DMS153 treated with DMSO at 0.1 percent for 48 hours (cell line): Measurements from ENCODE around the gene HSD17B14.
A peak's percentile ranks its signal among the peaks of the same experiment; 100 is the strongest.
"Not testable (repeated sequence)": the region's sequence is repeated elsewhere in the genome, so short reads cannot be mapped to it uniquely, and the experiment has no call there.

Experiments
- DNase-seq: peaks from one replicate; lab custom pipeline; 2025; ENCODE audit not compliant: unreplicated experiment; lab: John Stamatoyannopoulos, UW

Gene HSD17B14

GRCh38 chr19:48799358-48800300 lies 36.7 kb downstream of the HSD17B14 start:
- DNase-seq, result no peak

GRCh38 chr19:48798937-48799336 lies 37.4 kb downstream of the HSD17B14 start:
- DNase-seq, result no peak

DNA sequence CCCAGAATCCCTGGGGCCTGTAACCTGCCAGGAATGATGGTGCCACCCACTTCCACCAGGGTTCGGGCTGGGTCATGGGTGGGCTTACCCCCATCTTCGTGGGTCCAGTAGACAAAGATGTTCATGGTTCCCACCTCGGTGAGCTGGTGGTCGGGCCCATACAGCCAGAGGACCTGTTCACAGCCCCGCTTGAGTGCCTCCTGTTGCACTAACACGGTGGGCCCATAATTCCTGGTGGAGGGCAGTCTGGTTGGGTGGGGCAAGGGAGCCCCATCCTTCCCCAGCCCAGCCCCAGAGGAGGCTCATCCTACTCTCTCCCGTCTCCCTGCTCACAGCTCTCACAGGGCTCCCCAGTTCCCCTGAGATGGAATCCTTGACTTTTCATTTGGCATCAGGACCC lies 39.2 kb downstream of the HSD17B14 start:
- no peak for DNase-seq

DNA sequence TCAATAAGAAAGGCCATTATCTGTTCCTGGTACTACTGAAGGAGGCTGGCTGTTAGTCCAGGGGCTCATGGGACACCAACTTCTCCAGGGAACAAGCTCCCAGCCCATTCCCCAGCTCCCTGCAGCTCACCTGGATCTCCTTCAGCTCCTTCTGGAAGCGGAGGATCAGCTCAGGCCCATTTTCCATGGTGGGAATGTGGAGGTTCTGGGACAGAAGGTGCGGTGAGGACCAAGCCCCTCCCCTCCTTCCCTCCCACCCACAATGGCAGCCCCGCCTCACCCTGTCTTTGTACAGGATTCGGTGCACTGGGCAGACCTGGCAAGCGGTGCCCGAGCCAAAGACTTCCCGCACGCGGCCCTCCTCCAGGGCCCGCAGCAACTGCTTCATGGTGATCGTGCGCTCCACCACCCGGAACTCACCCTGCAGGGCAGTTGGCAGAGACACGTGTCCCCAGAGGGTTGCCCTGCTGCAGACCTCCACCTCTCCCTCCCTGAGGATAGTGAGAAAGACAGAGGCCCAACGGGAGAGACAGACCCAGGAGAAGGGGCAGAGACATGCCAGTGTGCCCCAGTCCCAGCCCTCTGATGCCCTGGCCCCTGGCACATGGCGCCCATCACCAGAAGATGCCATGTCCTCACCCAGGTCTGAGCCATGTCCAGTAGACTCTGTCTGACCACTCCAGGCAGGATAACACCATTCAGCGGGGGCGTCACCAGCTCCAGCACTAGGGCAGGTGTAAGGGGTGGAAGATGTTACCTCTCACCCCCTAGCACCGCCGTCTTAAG lies 39.8 kb downstream of the HSD17B14 start:
- DNase-seq, result no peak

DNA sequence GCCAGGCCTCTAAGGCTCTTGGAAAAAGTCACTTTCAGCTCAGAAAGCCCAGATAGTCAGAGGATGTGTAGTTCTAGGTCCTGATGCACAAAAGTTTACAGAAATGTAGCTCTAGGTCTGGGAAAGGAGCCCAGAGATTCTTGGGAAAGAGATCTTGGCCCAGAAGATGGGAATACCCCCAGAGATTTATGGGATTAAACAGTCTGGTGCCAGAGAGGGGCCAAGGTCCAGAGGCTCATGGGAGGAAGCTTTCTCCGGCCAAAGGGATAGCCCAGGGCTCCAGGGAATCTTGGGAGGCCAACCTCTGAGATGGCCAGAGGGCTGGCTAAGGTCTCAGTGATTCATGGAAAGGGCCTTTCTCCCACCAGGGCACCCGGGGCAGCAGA lies 40.6 kb downstream of the HSD17B14 start:
- DNase-seq, result no peak

GRCh38 chr19:48795055-48795684 lies 41.1 kb downstream of the HSD17B14 start:
- peak; percentile 94 for DNase-seq

DNA sequence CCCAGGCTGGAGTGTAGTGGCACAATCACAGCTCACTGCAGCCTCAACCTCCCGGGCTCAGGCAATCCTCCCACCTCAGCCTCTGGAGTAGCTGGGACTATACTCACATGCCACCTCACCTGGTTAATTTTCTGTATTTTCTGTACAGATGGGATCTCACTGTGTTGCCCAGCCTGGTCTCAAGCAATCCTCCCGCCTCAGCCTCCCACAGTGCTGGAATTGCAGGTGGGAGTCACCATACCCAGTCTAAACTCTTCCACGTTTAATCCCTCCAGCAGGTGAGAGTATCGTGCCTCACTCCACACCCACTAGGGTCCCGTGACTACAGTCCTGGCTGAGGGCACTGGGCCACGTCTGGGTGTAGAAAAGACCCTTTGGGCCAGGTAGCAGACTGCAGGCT lies 42.0 kb downstream of the HSD17B14 start:
- no peak for DNase-seq

GRCh38 chr19:48793271-48793670 lies 43.0 kb downstream of the HSD17B14 start:
- DNase-seq, result no peak

DNA sequence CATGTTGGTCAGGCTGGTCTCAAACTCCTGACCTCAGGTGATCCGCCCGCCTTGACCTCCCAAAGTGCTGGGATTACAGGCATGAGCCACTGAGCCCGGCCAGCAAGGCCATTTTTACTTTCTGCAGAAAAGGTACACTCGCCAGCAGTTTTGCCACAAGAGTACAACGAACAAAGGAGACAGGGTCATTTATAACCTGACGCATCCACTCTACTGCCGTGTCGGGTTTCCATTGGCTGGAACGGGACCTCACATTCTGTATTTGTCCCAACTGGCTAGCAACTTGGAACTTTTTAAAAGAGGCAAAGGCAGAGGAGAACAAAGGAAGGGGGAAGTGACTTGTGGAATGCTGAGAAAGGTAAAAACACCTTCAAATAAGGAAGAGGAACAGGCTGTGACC lies 49.0 kb downstream of the HSD17B14 start:
- DNase-seq, result not testable (repeated sequence)

- DNase-seq, result not testable (repeated sequence)
Measured at GRCh38 chr19:48786422-48786821, 49.9 kb downstream of the HSD17B14 start.

GRCh38 chr19:48784527-48784926 lies 51.8 kb downstream of the HSD17B14 start:
- DNase-seq, result peak; percentile 20

DNA sequence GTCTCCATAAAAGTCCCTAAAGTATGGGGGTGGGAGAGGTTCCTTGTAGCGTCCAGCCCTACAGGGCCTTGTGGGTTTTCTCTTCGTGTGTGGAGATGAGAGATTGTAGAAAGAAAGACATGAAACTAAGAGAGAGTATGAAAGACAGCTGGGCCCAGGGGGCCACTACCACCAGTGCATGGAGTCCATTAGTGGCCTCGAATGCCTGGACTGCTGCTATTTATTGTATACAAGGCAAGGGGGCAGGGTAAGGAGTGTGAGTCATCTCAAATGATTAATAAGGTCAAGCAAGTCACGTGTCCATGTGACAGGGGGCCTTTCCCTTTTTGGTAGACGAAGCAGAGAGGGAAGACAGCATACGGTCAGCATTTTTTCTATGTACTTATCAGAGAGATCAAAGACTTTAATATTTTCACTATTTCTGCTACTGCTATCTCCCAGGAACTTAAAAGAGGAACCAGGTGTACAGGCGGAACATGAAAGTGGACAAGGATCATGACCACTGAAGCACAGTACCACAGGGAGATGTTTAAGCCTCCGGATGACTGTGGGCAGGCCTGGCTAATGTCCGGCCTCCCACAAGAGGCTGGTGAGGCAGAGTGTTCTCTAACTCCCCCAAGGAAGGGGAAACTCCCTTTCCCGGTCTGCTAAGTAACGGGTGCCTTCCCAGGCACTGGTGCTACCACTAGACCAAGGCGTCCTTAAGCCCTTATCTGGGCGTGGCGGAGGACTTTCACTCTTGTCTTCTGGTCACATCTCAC lies 55.5 kb downstream of the HSD17B14 start:
- DNase-seq, result no peak

GRCh38 chr19:48779636-48780035 lies 56.7 kb downstream of the HSD17B14 start:
- DNase-seq, result no peak

- DNase-seq, result no peak
Measured at GRCh38 chr19:48777720-48778119, 58.6 kb downstream of the HSD17B14 start.

- DNase-seq, result no peak
Measured at GRCh38 chr19:48777139-48777538, 59.2 kb downstream of the HSD17B14 start.

DNA sequence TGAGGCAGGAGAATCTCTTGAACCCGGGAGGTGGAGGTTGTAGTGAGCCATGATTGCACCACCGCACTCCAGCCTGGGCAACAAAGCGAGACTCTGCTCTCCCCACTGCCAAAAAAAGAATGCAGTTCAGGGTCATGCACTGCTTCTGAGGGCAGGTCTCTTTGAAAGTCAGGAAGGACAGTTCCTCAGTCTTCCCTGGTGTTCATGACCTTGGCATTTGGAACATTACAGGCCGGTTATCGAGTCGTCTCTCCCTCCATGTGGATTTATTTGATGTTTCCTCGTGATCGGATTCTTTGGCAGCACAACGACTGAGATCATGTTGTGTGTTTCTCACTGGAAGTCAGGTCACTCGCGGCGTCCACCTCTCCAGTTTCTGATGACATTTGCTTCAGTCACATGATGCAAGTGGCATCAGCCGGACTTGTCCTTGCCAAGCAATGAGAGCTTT lies 63.8 kb downstream of the HSD17B14 start:
- no peak for DNase-seq

- no peak for DNase-seq
Measured at GRCh38 chr19:48770734-48771472, 65.4 kb downstream of the HSD17B14 start.

DNA sequence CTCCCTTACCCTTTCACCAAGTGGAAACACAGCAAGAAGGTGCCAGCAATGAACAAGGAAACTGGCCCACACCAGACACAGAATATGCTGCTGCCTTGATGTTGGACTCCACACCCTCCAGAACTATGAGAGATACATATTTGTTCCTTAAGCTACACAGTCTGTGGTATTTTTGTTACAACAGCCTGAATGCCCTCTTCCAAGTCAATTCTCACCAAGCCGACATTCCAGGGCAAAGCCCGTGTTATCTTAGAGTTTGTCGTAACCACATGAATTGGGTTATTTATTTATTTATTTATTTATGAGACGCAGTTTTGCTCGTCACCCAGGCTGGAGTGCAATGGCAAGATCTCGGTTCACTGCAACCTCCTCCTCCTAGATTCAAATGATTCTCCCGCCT lies 66.0 kb downstream of the HSD17B14 start:
- DNase-seq, result no peak

DNA sequence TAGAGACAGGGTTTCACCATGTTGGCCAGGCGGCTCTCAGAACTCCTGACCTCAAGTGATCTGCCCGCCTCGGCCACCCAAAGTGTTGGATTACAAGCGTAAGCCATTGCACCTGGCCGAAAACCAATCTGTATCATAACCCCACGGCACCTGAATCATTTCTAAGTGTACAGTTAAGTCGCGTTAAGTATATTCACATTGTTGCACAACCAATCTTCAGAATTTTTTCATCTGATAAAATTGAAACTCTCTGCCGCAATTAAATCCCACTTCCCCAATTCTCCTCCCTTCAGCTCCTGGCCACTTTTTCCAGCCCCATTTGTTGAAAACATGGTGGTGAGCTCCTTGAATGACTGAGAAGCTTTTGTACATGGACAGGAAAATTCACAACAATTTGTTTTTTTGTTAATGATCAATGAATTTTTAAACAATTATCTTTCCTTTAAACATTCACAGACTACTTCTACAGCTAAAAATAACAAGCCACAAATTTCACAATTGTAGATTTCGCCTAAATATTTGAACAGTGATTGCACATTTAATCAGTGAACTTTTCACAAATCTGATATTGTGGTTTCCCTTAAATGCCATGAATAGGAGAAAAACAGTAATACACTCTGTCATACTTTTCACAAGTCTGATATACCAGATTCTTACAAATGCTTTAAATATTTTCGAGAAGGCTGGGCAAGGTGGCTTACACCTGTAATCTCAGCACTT lies 67.1 kb downstream of the HSD17B14 start:
- no peak for DNase-seq
